GM12878 (cell line): Measurements from ENCODE around the gene GLO1.

Source experiments
- POLR2A ChIP-seq: IDR thresholded peaks from 2 replicates; pipeline ENCODE4 v1.6.1; 2011; ENCODE audit warnings: low read depth, mild to moderate bottlenecking, low read length
- TF ChIP-seq, protein P1 (sequence below), 3 experiments: IDR thresholded peaks in 2 of 3; conservative IDR thresholded peaks in 1 of 3; 2 replicates each; pipeline ENCODE4 v1.5.1; 2011; ENCODE audit warnings: low read depth in 3 of 3, low read length in 3 of 3, mild to moderate bottlenecking in 3 of 3, control low read depth in 2 of 3, moderate library complexity in 2 of 3, inconsistent platforms in 1 of 3, mixed read lengths in 1 of 3; ENCODE audit not compliant: control insufficient read depth in 2 of 3, insufficient read depth in 1 of 3; ENCODE audit errors: extremely low read depth in 1 of 3
- TF ChIP-seq, protein P2 (sequence below): IDR thresholded peaks from 2 replicates; pipeline ENCODE4 v1.6.1; 2011; ENCODE audit warnings: mild to moderate bottlenecking, low read depth, low read length, moderate library complexity; ENCODE audit not compliant: insufficient replicate concordance

DNA sequence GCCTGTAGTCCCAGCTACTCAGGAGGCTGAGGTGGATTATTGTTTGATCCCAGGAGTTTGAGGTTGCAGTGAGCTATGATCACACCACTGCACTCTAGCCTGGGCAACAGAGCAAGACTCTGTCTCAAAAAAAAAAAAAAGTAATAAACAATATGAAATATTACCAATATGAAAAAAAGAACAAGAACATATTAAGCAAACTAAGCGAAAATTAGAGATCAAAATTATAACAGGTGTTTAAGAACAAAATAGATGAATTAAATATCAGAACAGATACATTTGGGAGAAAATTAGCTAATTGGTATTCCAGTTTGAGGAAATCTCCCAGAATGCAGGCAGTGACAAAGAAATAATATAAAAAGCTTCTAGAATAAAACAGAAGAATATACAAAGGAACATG is 23.3 kb downstream of the GLO1 start:
- TF ChIP-seq, protein P1, sequence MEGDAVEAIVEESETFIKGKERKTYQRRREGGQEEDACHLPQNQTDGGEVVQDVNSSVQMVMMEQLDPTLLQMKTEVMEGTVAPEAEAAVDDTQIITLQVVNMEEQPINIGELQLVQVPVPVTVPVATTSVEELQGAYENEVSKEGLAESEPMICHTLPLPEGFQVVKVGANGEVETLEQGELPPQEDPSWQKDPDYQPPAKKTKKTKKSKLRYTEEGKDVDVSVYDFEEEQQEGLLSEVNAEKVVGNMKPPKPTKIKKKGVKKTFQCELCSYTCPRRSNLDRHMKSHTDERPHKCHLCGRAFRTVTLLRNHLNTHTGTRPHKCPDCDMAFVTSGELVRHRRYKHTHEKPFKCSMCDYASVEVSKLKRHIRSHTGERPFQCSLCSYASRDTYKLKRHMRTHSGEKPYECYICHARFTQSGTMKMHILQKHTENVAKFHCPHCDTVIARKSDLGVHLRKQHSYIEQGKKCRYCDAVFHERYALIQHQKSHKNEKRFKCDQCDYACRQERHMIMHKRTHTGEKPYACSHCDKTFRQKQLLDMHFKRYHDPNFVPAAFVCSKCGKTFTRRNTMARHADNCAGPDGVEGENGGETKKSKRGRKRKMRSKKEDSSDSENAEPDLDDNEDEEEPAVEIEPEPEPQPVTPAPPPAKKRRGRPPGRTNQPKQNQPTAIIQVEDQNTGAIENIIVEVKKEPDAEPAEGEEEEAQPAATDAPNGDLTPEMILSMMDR (IDR thresholded peaks at IDR 0.05 in 2 of 3, conservative IDR thresholded peaks at IDR 0.05 in 1 of 3; ENCODE audit: control insufficient read depth in 2 of 3, extremely low read depth in 1 of 3, insufficient read depth in 1 of 3, low read depth in 3 of 3, low read length in 3 of 3), result no peak
- no peak for TF ChIP-seq POLR2A
- TF ChIP-seq, protein P2, sequence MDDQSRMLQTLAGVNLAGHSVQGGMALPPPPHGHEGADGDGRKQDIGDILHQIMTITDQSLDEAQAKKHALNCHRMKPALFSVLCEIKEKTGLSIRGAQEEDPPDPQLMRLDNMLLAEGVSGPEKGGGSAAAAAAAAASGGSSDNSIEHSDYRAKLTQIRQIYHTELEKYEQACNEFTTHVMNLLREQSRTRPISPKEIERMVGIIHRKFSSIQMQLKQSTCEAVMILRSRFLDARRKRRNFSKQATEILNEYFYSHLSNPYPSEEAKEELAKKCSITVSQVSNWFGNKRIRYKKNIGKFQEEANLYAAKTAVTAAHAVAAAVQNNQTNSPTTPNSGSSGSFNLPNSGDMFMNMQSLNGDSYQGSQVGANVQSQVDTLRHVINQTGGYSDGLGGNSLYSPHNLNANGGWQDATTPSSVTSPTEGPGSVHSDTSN, result no peak
